GM12865 (cell line): ENCODE data around the gene OR5K2.

Experiments
- DNase-seq: peaks from one replicate; pipeline ENCODE4 v3.0.0; 2010; ENCODE audit warnings: low read depth
- H3K4me3 ChIP-seq: 2 replicates; pipeline ENCODE4 v1.5.1; 2011; ENCODE audit warnings: mild to moderate bottlenecking, low read depth, low read length, control low read depth
- TF ChIP-seq, protein P1 (sequence below): IDR thresholded peaks from 2 replicates; pipeline ENCODE4 v1.5.1; 2011; ENCODE audit warnings: low read length, control low read depth, low read depth, inconsistent platforms; ENCODE audit not compliant: insufficient read depth; ENCODE audit errors: missing control alignments

OR5K2 gene

DNA sequence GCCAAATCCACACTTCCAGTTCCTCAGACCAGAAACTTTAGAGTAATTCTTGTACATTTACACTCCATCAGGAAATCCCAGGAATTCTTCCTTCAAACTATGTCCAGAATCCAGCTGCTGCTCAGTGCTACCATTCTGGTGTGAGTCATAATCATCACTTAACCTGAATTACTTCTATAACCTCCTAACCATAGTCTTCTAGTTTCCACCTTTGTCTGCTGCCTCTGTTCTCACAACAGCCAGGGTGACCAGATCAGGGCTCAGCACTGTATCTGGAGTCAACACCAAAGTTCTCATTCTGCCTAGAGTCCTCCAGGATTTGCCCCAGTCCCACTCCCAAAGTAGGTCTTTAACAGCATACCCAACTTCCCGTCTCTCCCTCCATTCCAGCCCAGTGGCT lies 21.9 kb downstream of the OR5K2 start:
- DNase-seq = no peak
- TF ChIP-seq, protein P1, sequence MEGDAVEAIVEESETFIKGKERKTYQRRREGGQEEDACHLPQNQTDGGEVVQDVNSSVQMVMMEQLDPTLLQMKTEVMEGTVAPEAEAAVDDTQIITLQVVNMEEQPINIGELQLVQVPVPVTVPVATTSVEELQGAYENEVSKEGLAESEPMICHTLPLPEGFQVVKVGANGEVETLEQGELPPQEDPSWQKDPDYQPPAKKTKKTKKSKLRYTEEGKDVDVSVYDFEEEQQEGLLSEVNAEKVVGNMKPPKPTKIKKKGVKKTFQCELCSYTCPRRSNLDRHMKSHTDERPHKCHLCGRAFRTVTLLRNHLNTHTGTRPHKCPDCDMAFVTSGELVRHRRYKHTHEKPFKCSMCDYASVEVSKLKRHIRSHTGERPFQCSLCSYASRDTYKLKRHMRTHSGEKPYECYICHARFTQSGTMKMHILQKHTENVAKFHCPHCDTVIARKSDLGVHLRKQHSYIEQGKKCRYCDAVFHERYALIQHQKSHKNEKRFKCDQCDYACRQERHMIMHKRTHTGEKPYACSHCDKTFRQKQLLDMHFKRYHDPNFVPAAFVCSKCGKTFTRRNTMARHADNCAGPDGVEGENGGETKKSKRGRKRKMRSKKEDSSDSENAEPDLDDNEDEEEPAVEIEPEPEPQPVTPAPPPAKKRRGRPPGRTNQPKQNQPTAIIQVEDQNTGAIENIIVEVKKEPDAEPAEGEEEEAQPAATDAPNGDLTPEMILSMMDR = no peak
- peak overlapping the region; percentile 88; the same call in 1 of the 2 replicates for H3K4me3 ChIP-seq

DNA sequence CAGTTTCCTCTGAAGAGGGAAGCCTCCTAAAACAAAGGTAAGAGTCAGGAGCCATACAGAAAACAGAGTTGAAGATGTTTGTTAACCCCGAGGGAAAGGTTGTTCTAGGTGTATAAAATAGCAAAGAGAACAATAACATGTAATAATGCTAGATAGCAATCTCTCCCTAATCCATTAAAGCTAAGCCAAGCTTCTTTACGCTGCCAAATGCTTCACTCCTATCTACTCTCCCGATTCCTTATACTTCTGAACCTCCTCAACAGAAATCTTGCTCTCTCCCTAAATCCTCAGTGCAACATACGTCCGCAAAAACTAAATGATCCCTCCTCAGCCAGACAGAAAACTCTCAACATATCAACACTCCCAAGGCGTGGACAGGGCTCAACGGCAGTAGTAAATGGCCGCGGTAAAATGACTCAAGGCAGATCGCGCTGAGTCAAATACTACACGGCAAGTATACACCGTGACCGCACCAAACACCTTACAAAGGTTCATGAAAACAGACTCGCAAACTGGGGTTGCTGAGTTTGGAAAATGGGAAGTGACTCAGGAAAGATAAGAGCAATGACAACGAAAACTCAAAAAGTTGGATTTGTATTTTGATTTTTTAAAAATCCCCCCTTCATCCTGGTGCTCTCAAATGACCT lies 24.5 kb downstream of the OR5K2 start:
- DNase-seq = peak; percentile 83
- peak overlapping the region; percentile 88 for H3K4me3 ChIP-seq
- TF ChIP-seq, protein P1 = no peak

DNA sequence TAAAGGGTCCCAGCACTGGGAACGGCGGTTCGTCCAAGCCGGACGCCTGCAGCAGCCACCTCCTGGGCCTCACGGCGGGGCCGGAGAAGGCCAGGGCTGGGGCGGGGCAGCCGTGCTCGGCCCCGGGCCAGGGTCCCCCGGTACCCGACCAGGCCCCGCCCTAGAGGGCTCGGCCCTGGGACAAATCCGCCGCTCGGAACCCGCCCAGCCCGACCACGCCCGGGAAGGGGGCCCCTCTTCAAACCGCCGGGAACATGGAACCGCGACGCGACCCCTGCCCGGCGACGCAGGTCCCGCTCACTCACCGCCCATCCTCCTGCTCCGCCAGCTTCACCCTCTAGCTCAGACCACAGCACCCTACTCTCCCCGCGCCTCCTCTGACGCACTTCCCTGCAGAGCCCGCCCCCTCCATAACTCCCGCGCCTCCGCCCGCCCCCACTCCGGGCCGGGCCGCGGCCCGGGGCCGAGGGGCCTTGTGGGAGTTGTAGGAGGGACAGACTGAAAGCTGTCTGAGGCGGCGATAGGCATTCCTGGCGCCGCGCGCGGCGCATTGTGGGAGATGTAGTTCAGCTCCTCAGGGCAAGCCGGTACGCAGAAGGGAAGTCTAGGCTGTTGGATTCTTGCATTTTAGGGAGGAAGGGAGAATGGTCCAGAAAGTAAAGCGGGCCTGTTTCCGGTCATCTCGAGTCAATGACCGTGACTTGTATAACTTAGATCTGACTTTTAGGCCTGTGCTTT lies 25.2 kb downstream of the OR5K2 start, which contains the start of gene CLDND1:
TSS of gene CLDND1 (minus strand) at position 359 of the 738 bp plus-strand sequence. CDS start 1,478 bp downstream, outside the sequence.
- TF ChIP-seq, protein P1 = no peak
- peak; percentile 98 for DNase-seq
- H3K4me3 ChIP-seq = peak within 1 kb of the TSS; percentile 88

DNA sequence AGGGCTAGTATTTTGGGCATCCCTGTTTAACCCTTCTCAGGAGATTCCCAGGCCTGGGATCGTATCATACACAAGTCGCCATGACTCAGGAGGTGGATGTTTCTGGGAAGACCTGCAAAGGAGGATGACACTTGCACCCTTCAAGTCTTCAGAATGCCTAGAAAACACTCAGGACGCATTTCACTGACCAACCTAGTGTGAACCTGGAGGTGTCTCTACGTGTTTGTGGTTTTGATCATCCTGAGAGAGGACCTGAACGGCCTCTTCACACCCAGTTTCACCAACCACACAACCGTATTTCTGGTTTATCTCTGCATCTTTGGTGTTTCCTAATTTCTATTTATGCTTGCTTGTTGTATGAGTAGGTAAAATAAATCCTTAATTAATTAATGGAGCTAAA lies 28.0 kb downstream of the OR5K2 start:
- H3K4me3 ChIP-seq = peak overlapping the region; percentile 72; the same call in 1 of the 2 replicates
- TF ChIP-seq, protein P1 = no peak
- peak; percentile 67 for DNase-seq

DNA sequence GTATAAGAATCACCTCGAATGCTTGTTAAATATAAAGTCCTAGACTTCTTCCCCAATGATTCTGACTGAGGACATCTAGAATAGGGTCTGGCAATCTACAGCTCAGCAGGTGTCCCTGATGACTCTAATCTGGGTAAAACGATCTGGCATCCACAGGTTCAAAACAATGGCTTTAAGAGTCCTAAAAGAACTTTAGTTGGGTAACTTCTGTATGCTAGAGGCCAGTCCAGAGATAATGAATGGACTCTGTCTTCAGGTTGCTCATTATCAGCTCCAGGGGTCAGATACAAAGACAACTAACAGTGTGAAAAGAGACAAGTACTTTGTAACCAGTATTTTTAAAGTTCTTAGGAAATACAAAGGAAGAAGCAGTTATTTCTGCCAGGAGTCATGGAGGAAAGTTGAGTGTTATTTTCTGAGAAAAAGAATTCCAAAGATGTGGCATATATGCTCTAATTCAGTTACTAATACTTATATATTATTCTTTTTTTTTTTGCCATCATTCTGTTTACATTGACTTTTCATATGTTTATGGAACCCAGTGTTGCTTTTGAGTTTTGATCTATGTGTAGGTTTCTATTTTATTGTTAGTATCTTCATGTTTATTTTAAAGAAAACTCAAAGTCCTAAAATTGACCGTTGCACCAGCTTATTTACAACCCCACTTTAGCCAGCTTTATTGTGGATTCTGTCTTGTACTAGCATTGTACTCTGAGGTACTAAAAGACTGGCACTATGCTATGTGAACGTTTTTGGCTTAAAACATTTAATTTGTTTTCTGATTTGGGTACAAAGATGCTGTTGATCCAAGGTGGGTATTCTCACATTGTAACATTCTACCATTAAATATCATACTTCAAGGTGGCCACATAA lies 31.2 kb downstream of the OR5K2 start:
- DNase-seq = no peak
- peak overlapping the region; percentile 72 for H3K4me3 ChIP-seq
- TF ChIP-seq, protein P1 = no peak

DNA sequence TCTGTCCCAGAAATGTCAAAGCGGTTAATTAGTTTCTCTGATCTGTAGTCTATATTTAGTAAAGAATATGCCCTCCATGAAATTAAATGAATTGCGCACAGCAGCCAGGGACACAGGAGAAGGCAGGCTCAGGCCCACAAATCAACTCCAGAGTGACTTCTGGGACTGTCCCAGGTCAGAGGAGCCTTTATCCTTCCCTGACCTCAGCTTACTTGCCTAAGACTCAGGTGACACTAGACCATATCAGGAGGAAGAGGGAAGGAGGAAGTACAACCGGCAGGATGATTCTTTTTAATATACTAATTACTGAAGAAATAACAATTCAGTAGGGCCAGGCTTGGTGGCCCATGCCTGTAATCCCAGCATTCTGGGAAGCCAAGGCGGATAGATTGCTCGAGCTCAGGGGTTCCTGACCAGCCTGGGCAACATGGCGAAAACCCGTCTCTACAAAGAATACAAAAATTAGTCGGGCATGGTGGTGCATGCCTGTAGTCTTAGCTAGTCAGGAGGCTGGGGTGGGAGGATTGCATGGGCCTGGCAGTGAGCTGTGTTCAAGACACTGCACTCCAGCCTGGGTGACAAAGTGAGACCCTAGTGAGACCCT lies 32.5 kb downstream of the OR5K2 start:
- H3K4me3 ChIP-seq = peak overlapping the region; percentile 72
- DNase-seq = no peak
- TF ChIP-seq, protein P1 = no peak
